ENCODE measurements around the gene IL36B.

GRCh38 chr2:113061241-113061640 lies 8.6 kb upstream of the IL36B start:
- TF ChIP-seq POLR2A (IDR thresholded peaks at IDR 0.05; ENCODE audit: low read depth, low read length) (no peak), TAF1 (IDR thresholded peaks at IDR 0.05; ENCODE audit: borderline replicate concordance, low read depth, low read length) (no peak), POLR2AphosphoS5 (IDR thresholded peaks at IDR 0.05; ENCODE audit: low read depth, low read length) (no peak)

Data from GM12892 (cell line).